Measurements from ENCODE around the gene TBC1D5. TPM values are rescaled to one million over a fixed set of nuclear protein-coding genes. Genes with fewer than 3 reads are reported as not detected.

TBC1D5 gene
- total and polyA plus RNA-seq, 2 donors (not counting 1 experiment from before 2014, with no cell fraction given), result 22.6 to 111 TPM

GRCh38 chr3:17372362-17373210 lies 369.8 kb downstream of the TBC1D5 start:
- WGBS (ENCODE audit: insufficient coverage), result no CpG with 5 or more reads among the region's 4 CpGs
- Histone ChIP-seq H4K20me1 (ENCODE audit: control insufficient read depth, insufficient read depth, low read length, poor library complexity, severe bottlenecking) (no peaks in the 10 kb centered on the region), H3K27me3 (replicated peaks in 1 of 4; ENCODE audit: control extremely low read depth in 1 of 4, control insufficient read depth in 3 of 4, insufficient read depth in 4 of 4, low read length in 3 of 4) (no peaks in the 10 kb centered on the region), H3K4me2 (replicated peaks; ENCODE audit: low read depth, low read length, poor library complexity, severe bottlenecking) (no peak overlapping the region), H3K79me2 (ENCODE audit: control insufficient read depth, insufficient read depth, low read length) (no peaks in the 10 kb centered on the region), H3K36me3 (replicated peaks in 1 of 2; ENCODE audit: control extremely low read depth in 1 of 2, control insufficient read depth in 1 of 2, extremely low read depth in 1 of 2, insufficient read depth in 2 of 2, low read length in 1 of 2) (peaks cover 5 to 47% of the 10 kb centered on the region in 2 experiments), H3K4me3 (ENCODE audit: control extremely low read depth in 1 of 5, extremely low read depth in 1 of 5, insufficient read depth in 1 of 5, low read depth in 2 of 5, low read length in 4 of 5) (no peak overlapping the region), H3K27ac (ENCODE audit: low read length in 2 of 2) (no peak overlapping the region), H3K9ac (ENCODE audit: low read length) (no peak overlapping the region), H3K9me3 (ENCODE audit: control extremely low read depth in 1 of 3, control insufficient read depth in 2 of 3, insufficient read depth in 1 of 3, low read length in 2 of 3) (no peaks in the 10 kb centered on the region), H3K4me1 (ENCODE audit: control insufficient read depth in 2 of 2, insufficient read depth in 2 of 2, low read length in 2 of 2) (no peaks in the 10 kb centered on the region), H2AFZ (ENCODE audit: insufficient read depth, low read depth, low read length, poor library complexity, severe bottlenecking) (no peak overlapping the region)
- intact Hi-C loops (cut with micrococcal nuclease), result no loop called here
- Mint-ChIP-seq H3K4me3 (no peak overlapping the region), H3K4me1 (no peaks in the 10 kb centered on the region), H3K27me3 (no peaks in the 10 kb centered on the region), H3K9me3 (ENCODE audit: insufficient read depth) (no peaks in the 10 kb centered on the region), H3K27ac (no peak overlapping the region)
- no peak for TF ChIP-seq EZH2 (IDR thresholded peaks at IDR 0.05; ENCODE audit: borderline replicate concordance, insufficient read depth, low read depth, low read length, poor library complexity, severe bottlenecking)
- TF ChIP-seq CTCF (IDR thresholded peaks at IDR 0.05), result no peak
- ATAC-seq (ENCODE audit: low read depth), result no peak
- CTCF ChIA-PET, result no interaction called here
- POLR2A ChIA-PET, result no interaction called here
- DNase-seq, result no peak

GRCh38 chr3:17369973-17370372 lies 372.5 kb downstream of the TBC1D5 start:
- no peak for ATAC-seq (ENCODE audit: low read depth)
- Histone ChIP-seq H3K27me3 (replicated peaks in 1 of 4; ENCODE audit: control extremely low read depth in 1 of 4, control insufficient read depth in 3 of 4, insufficient read depth in 4 of 4, low read length in 3 of 4) (no peaks in the 10 kb centered on the region), H3K79me2 (ENCODE audit: control insufficient read depth, insufficient read depth, low read length) (no peaks in the 10 kb centered on the region), H3K4me3 (ENCODE audit: control extremely low read depth in 1 of 5, extremely low read depth in 1 of 5, insufficient read depth in 1 of 5, low read depth in 2 of 5, low read length in 4 of 5) (no peak overlapping the region), H4K20me1 (ENCODE audit: control insufficient read depth, insufficient read depth, low read length, poor library complexity, severe bottlenecking) (no peaks in the 10 kb centered on the region), H3K9me3 (ENCODE audit: control extremely low read depth in 1 of 3, control insufficient read depth in 2 of 3, insufficient read depth in 1 of 3, low read length in 2 of 3) (no peaks in the 10 kb centered on the region), H3K4me1 (ENCODE audit: control insufficient read depth in 2 of 2, insufficient read depth in 2 of 2, low read length in 2 of 2) (no peaks in the 10 kb centered on the region), H3K9ac (ENCODE audit: low read length) (no peak overlapping the region), H3K36me3 (replicated peaks in 1 of 2; ENCODE audit: control extremely low read depth in 1 of 2, control insufficient read depth in 1 of 2, extremely low read depth in 1 of 2, insufficient read depth in 2 of 2, low read length in 1 of 2) (peaks cover 8 to 39% of the 10 kb centered on the region in 2 experiments), H3K4me2 (replicated peaks; ENCODE audit: low read depth, low read length, poor library complexity, severe bottlenecking) (no peak overlapping the region), H2AFZ (ENCODE audit: insufficient read depth, low read depth, low read length, poor library complexity, severe bottlenecking) (no peak overlapping the region), H3K27ac (ENCODE audit: low read length in 2 of 2) (no peak overlapping the region)
- no peaks in the 10 kb centered on the region for H3K27me3 Mint-ChIP-seq
- POLR2A ChIA-PET, result no interaction called here
- H3K4me3 Mint-ChIP-seq, result no peak overlapping the region
- intact Hi-C loops (cut with micrococcal nuclease), result no loop called here
- no peak overlapping the region for H3K27ac Mint-ChIP-seq
- TF ChIP-seq CTCF (IDR thresholded peaks at IDR 0.05), result no peak
- no peak for TF ChIP-seq EZH2 (IDR thresholded peaks at IDR 0.05; ENCODE audit: borderline replicate concordance, insufficient read depth, low read depth, low read length, poor library complexity, severe bottlenecking)
- H3K9me3 Mint-ChIP-seq (ENCODE audit: insufficient read depth), result no peaks in the 10 kb centered on the region
- no peaks in the 10 kb centered on the region for H3K4me1 Mint-ChIP-seq
- WGBS (ENCODE audit: insufficient coverage), result no CpG with 5 or more reads among the region's 2 CpGs
- CTCF ChIA-PET, result interaction anchor here (1.5 kb wide), 1 partner anchor 20 kb away, joined by 3 read pairs; no protein-coding TSS in a partner anchor
- no peak for DNase-seq

Measured in B cell (primary cell).